Stimulated activated CD8-positive, alpha-beta memory T cell treated with anti-CD3 and anti-CD28 coated beads, Interleukin-2, amount 100 ng/mL, for 1 hour (primary cell): ENCODE results near the gene TMEM214.

ENCODE experiments used
- DNase-seq, 2 donors: peaks; one replicate each; pipeline ENCODE4 v3.0.0-alpha.2; 2020; ENCODE audit warnings: low read depth in 2 of 2

TMEM214 gene

GRCh38 chr2:27009716-27010115 lies 23.0 kb upstream of the TMEM214 start:
- no peak for DNase-seq

DNA sequence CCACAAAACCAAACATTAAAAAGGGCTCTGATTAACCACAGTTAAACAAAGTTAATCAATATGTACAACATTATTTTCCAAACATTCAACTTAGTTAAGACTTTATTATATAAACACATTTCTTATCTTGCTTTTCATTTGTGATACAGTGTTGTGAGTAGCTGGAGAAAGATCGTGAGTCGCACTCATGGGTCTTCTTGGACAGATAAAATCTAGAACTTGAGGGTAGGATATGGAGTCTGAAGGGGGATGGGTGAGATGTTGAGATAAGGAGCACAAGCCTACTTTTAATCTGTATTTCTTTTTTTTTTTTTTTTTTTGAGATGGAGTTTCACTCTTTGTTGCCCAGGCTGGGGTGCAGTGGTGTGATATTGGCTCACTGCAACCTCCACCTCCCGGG lies 22.6 kb upstream of the TMEM214 start:
- no peak for DNase-seq

DNA sequence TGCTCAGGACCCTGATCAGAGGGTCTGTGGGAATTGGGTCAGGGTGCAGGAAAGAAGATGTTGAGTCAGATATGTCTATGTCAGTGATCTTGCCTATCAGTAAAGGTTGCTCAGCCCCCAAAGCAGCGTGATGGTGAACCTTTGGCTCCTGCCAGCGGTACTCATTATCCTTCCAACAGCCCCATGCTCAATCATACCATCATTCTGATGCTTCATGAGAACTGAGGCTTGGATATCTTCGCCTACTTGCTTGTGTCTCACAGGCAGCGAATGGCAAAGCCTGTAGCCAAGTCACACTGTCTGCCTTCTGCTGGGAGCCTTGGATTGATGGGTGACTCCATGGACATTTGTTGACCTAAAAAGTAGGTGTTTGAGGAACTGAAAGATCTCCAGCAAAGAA lies 19.0 kb upstream of the TMEM214 start:
- no peak for DNase-seq

DNA sequence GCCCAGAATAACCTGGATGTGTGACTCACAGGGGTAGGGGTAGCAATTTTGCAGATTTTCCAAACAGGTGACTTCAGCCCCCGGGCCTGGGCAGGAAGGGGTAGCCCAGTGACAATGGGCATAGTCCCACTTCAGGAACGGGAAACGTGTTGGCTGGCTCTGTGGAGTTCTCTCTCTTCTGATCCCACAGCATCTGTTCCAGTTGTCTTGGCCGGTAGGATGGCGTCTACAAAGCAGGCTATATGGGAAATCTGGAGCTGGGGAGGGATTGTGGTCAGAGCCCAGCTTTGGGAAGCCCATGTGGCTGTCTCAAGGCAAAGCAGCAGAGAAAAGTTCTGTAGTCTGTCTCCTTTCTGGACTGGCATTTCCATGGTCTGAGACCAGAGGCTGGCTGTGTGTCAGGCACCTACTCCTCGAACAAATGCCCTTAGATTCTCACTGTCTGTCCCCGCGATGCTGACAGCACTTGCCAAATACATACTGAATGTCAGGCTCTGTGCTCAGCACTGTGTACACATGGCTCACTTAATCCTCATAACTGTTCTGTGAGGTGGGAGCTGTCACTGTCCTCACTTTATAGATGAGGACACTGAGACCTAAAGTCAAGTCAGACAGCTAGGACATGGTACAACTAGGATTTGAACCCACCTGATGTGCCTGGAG lies 17.9 kb upstream of the TMEM214 start:
- no peak for DNase-seq

DNA sequence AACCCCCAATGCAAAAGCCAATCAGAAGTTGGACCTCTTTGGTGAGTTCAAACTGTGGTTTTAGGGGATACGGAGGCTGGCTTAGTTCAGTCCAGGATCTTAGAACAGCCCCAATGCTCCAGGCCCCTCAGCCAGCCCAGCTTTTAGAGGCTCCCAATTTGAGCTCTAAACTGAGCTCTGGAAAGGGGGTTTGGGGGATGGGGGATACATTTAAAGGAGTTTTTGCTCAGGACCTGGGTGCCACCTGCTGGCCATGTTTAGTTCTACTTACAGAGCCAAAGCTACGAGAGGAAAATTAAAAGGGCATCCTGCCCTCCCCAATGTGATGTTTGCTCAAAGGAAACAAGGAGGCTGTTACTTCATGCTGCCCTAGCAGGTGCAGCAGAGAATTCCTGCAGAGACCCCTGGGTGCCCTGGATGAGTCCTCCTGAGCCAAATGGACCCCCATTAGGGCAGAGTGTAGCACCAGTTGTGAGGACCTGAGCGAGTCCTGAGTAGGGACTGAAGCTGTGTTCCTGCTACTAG lies 15.9 kb upstream of the TMEM214 start:
- DNase-seq, result peak in 1 of 2 donors; percentile 7

- no peak for DNase-seq
Measured at GRCh38 chr2:27018142-27018541, 14.6 kb upstream of the TMEM214 start.

DNA sequence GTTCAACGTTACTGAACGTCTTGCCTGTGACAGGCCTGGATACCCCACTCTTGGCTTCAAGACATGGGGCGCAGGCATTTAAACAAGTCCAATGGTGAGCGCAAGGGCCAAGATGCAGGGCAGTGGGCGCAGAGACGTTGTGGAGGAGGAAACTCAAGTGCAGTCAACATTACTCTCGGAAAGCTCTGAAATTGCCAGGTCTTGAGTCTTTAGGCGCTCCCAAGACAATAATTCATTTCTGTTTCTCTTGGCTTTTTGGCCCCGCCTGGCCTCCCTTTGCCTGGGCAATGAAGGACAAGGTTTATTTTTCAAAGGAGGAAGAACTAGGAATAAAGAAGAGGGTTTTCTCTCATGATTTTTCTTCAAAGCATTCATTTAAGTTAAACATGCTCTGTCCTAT lies 13.3 kb upstream of the TMEM214 start:
- DNase-seq, result no peak

- DNase-seq, result no peak
Measured at GRCh38 chr2:27019931-27020855, 12.6 kb upstream of the TMEM214 start.

DNA sequence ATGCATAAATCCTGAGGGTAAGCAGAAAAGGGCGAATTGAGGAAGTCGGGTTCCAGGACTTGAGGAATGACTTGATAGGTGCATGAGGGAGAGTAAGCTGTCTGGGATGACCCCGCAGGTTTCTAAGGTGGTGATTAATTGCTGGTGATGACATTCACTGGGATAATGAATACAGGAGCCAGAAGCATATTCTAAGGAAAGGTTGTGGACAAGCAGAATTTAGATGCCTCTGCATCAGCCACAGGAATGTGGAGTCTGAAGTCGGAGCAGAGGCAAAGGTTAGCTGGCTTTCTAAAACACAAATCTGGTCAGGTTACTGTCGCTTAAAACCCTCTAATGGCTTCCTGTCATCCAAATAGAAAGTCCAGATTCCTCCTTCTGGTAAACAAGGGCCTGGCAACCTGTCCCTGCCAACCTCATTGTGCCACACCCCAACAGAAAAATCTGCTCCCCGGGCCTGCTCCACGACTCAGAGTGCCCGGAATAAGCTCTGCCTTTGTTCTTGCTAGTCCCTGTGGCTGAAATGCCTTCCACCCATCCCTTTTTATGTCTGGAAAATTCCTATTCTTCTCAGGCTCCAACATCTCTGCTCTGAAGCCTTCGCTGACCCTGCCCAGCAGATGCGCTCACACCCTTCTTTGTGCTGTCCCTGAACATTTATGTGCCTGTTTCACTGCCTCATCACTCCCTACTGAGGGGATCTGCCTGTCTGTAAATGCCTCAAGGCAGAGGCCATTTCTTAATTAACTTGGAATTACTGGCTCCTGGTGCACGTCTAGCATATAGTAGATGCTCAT lies 11.3 kb upstream of the TMEM214 start:
- no peak for DNase-seq

DNA sequence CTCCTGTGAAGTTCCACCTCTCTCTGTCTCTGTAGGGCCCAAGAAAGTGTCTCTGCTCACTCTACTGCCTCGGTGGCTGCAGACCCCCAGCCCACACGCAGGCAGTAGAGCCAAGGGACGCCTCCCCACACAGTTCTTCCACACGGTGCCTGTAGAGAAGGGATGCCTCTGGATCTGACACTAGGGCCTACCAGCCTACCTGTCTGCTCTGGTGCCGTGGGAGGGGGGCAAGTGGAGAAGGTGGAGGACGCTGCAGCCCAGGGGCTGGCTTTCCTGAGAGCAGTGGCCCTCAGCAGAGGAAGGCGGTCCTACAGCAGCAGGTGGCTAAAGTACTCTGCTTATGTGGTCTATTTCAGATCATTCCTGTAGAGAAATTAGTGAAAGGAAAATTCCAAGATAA lies 9.0 kb upstream of the TMEM214 start:
- no peak for DNase-seq

DNA sequence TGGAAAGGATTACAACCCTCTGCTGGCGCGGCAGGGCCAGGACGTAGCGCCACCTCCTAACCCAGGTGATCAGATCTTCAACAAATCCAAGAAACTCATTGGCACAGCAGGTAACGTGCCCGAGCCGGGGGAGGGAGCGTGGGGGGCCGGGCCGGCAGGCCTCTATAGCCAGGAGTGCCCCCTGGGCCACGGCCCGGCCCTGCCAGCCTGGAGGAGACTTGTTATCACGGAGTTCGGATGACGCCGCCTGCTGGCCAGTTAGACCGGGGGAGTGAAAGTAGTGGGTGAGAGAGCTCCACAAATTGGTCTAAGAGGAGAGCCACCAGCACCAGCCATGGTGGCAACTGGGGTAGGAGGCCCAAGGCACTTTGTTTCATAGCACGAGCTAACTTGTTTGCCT lies 8.6 kb upstream of the TMEM214 start:
- no peak for DNase-seq

- no peak for DNase-seq
Measured at GRCh38 chr2:27024812-27025211, 8.0 kb upstream of the TMEM214 start.

DNA sequence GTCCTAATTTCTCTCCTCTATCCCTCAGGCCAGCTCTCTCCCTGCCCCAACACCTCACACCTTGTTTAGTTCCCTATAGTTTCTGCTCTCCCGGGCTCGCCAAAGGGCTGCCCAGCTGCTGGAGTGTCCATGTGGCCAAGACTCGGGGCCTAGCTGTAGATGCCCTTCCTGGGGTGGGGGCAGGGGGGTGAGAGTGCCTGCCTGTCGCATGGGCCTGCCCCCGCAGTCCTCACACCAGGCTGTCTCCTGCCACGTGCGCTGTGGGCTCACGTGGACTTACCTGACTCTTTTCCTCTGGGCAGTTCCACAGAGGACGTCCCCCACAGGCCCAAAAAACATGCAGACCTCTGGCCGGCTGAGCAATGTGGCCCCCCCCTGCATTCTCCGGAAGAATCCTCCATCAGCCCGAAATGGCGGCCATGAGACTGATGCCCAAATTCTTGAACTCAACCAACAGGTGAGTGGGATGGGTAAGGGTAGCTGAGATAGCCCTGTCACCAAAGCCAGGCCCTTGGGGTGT lies 7.4 kb upstream of the TMEM214 start:
- DNase-seq, result no peak

DNA sequence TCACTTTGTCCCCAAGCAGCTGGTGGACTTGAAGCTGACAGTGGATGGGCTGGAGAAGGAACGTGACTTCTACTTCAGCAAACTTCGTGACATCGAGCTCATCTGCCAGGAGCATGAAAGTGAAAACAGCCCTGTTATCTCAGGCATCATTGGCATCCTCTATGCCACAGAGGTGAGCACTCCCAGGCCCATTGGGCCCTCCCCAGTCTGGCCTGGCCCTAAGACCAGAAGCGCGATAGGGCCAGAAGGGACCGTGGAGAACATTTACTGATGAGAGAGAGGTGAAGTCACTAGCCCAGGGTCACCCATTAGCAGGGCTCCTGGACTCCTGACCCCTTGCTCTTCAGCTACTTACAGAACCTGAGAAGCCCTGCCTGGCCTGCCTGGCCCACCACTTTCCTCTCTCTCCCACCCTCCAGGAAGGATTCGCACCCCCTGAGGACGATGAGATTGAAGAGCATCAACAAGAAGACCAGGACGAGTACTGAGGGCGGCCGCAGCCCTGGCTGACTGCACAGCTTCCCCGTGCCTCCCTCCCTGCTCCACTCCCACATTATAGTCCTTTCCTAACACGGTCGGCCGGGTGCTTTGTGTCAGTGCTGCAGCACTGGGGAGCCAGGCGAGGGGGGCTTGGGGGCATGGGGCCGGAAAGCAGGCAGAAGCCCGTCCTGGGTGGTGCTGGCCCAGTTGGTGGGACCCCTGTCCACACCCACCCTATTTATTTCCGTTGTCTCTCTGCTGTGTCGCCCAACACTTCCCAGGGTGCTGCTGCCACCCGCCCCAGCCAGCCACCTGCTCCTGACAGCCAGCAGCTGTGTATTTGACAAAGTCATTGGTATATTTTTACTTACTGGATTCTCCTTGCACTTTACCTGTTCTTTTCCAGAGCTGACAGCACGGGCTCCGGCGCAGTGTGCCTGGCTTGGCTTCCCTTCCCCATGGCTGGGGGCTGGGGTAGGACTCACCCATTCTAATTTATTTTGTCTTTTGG lies 6.6 kb upstream of the TMEM214 start:
- no peak for DNase-seq

- no peak for DNase-seq
Measured at GRCh38 chr2:27027211-27027651, 5.5 kb upstream of the TMEM214 start.

- DNase-seq, result no peak
Measured at GRCh38 chr2:27029051-27029450, 3.7 kb upstream of the TMEM214 start.

GRCh38 chr2:27033253-27033852 lies 588 bp downstream of the TMEM214 start:
- no peak for DNase-seq

DNA sequence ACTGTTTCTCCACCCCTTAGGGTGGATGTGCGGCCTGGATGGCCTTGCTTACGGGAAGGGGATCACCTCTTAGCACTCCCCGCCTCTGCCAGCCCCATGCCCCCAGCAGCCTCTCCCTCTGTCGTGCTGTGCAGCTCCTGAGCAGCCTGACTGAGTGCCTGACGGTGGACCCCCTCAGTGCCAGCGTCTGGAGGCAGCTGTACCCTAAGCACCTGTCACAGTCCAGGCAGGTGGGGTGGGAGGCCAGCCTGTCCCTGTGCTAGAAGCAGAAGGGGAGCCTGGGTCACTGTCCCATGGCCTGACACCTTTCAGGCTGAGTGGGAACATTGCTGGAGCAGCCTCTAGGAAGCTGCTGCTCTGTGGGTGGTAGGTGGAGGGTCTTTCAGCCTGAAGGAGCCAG lies 5.2 kb downstream of the TMEM214 start:
- DNase-seq, result no peak

DNA sequence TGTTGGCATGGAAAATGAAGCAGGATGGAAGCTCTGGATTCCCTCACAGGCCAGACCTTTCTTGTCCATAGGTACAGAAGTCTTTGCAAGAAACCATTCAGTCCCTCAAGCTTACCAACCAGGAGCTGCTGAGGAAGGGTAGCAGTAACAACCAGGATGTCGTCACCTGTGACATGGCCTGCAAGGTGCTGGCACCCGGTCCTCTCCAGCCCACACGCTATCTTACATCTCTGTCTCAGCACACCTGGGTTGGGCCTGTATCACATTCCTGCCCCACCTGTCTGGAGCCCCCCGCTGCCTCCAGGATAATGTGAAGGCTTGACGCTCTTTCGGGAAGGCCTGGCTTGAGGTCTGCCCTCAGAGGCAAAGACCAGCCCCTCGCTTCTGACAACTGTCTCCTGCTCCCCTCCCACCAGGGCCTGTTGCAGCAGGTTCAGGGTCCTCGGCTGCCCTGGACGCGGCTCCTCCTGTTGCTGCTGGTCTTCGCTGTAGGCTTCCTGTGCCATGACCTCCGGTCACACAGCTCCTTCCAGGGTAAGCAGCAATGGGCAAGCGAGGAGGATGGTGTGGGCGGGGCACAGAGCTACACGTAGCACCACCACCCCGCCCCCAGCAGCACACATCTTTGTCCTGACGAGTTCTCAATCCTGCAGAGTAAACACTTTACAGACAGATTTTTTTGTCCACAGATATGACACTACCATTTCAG lies 6.0 kb downstream of the TMEM214 start:
- DNase-seq, result no peak

DNA sequence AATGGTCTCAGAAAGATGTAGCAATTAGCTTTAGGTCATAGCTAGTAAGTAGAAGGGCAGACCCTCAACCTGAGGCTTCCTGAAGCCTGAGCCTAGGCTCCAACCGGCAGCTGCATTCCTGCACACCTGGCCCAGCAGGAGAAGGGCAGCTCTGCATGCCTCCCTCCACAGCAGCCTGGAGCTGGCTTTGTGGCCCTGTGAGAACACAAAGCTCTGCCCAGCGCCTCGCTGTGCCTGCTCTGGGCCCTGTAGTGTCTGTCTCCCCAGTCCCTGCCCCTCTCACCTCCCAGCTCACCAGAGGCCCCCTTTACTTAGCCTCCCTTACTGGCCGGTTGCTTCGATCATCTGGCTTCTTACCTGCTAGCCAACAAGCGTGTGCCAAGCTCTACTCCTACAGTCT lies 6.7 kb downstream of the TMEM214 start:
- no peak for DNase-seq
